ENCODE data around the gene BRD9. TPM values are rescaled to one million over a fixed set of nuclear protein-coding genes. Genes with fewer than 3 reads are reported as not detected.
"Not testable (repeated sequence)": the region's sequence is repeated elsewhere in the genome, so short reads cannot be mapped to it uniquely, and the experiment has no call there.

BRD9 gene
- total RNA-seq, 2 donors from 2014 or later: 17.9 to 46.2 TPM

DNA sequence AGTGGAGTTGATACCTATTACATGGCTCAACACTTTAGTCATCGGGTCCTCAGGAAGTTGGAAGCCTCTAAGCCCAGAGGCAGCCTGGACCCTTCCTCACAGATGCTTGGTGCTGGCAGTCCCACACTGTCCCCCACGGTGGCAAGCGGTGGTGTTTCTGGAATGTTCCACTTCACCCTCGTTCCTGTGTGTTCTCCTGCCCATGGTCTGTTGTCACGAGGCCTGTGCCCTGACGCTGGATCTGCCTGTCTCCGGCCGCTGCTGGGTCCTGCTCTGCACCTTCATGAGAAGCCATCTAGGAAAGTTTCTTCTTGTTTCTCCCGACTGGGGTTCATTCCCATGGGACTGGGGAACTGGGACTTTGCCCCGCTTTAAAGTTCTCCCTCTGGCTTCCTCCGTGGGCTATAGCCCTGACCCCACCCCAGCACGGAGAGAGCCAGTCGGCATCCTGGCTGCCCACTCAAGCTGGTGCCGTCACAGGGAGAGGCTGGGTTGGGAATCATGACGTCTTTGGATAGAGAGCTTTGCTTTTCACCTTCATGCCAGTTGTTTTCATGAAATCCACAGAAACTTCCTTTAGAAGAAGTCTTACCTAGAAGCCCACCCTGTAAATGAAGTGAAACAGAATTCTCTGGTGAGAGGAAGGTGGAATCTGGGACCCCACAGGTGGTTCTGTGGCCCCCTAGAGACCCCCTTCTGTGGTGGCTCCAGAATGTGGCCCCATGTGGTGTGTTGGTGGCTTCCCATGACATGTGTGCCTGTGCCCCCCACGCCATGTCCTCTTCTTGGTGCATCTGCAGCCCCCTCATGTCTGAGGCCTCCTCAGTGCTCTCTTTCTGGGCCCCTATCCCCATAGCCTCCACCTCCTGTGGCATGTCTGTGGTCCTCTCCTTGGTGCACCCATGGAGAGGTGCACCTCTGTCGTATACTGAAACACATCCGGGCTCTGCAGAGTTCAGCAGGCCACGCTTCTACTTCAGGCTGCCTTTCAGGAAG is 43.8 kb upstream of the BRD9 start:
- H3K36me3 ChIP-seq: no peaks in the 10 kb centered on the region
- H3K27me3 ChIP-seq (replicated peaks; ENCODE audit: insufficient read depth): no peaks in the 10 kb centered on the region
- no peaks in the 10 kb centered on the region for H3K4me1 ChIP-seq (replicated peaks)
- no peaks in the 10 kb centered on the region for H3K9me3 ChIP-seq
- TF ChIP-seq, protein P1, sequence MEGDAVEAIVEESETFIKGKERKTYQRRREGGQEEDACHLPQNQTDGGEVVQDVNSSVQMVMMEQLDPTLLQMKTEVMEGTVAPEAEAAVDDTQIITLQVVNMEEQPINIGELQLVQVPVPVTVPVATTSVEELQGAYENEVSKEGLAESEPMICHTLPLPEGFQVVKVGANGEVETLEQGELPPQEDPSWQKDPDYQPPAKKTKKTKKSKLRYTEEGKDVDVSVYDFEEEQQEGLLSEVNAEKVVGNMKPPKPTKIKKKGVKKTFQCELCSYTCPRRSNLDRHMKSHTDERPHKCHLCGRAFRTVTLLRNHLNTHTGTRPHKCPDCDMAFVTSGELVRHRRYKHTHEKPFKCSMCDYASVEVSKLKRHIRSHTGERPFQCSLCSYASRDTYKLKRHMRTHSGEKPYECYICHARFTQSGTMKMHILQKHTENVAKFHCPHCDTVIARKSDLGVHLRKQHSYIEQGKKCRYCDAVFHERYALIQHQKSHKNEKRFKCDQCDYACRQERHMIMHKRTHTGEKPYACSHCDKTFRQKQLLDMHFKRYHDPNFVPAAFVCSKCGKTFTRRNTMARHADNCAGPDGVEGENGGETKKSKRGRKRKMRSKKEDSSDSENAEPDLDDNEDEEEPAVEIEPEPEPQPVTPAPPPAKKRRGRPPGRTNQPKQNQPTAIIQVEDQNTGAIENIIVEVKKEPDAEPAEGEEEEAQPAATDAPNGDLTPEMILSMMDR (IDR thresholded peaks at IDR 0.05): no peak
- TF ChIP-seq POLR2A (IDR thresholded peaks at IDR 0.05): no peak
- no peak for TF ChIP-seq POLR2AphosphoS5 (IDR thresholded peaks at IDR 0.05)
- no peak overlapping the region for H3K27ac ChIP-seq
- H3K4me3 ChIP-seq: no peak overlapping the region
- DNase-seq (ENCODE audit: low spot score): no peak
- intact Hi-C loops (cut with DNase I): no loop called here
- WGBS: 94% methylated on average over 19 of the region's 19 CpGs

GRCh38 chr5:935510-936084 is 43.0 kb upstream of the BRD9 start:
- Histone ChIP-seq H3K4me1 (replicated peaks) (no peaks in the 10 kb centered on the region), H3K27me3 (replicated peaks; ENCODE audit: insufficient read depth) (no peaks in the 10 kb centered on the region), H3K27ac (no peak overlapping the region), H3K9me3 (no peaks in the 10 kb centered on the region), H3K36me3 (no peaks in the 10 kb centered on the region), H3K4me3 (no peak overlapping the region)
- TF ChIP-seq POLR2AphosphoS5 (IDR thresholded peaks at IDR 0.05) (no peak), POLR2A (IDR thresholded peaks at IDR 0.05) (no peak)
- TF ChIP-seq, protein P1 (IDR thresholded peaks at IDR 0.05): no peak
- intact Hi-C loops (cut with DNase I): no loop called here
- no peak for DNase-seq (ENCODE audit: low spot score)
- WGBS: 90% methylated on average over 5 of the region's 5 CpGs

- H3K27ac ChIP-seq; H3K36me3 ChIP-seq; H3K9me3 ChIP-seq; H3K27me3 ChIP-seq (replicated peaks; ENCODE audit: insufficient read depth); H3K4me3 ChIP-seq; H3K4me1 ChIP-seq (replicated peaks); DNase-seq (ENCODE audit: low spot score): not testable (repeated sequence)
- intact Hi-C loops (cut with DNase I): loop anchor here (5.0 kb wide), 1 partner anchor 188 kb away; no protein-coding TSS in a partner anchor
- WGBS: 90% methylated on average over 3 of the region's 3 CpGs
Measured at GRCh38 chr5:934381-934967, 41.9 kb upstream of the BRD9 start.

- H3K27me3 ChIP-seq (replicated peaks; ENCODE audit: insufficient read depth); H3K4me1 ChIP-seq (replicated peaks); H3K27ac ChIP-seq; H3K9me3 ChIP-seq; DNase-seq (ENCODE audit: low spot score); H3K4me3 ChIP-seq; H3K36me3 ChIP-seq: not testable (repeated sequence)
- intact Hi-C loops (cut with DNase I): loop anchor here (5.0 kb wide), 1 partner anchor 188 kb away; no protein-coding TSS in a partner anchor
Measured at GRCh38 chr5:933951-934350, 41.4 kb upstream of the BRD9 start.

DNA sequence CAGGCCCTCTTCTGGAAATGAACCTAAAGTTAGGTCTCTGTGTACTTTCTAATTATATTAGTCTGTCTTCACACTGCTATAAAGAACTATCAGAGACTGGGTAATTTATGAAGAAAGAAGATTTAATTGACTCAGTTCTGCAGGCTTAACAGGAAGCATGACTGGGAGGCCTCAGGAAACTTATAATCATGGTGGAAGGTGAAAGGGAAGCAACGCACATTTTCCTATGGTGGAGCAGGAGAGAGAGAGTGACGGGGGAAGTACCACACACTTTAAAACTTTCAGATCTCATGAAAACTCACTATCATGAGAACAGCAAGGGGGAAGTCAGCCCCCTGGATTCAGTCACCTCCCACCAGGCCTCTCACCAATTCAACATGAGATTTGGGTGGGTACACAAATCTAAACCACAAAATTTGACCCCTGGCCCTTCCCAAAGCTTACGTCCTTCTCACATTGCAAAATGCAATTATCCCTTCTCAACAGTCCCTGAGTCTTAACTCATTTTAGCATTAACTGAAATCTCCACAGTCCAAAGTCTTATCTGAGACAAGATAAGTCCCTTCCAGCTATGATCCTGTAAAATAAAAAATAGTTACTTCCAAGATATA is 40.8 kb upstream of the BRD9 start:
- no peaks in the 10 kb centered on the region for H3K9me3 ChIP-seq
- no peak overlapping the region for H3K27ac ChIP-seq
- H3K27me3 ChIP-seq (replicated peaks; ENCODE audit: insufficient read depth): no peaks in the 10 kb centered on the region
- TF ChIP-seq POLR2A (IDR thresholded peaks at IDR 0.05) (no peak), POLR2AphosphoS5 (IDR thresholded peaks at IDR 0.05) (no peak)
- TF ChIP-seq, protein P1 (IDR thresholded peaks at IDR 0.05): no peak
- intact Hi-C loops (cut with DNase I): loop anchor here (5.0 kb wide), 1 partner anchor 189 kb away; no protein-coding TSS in a partner anchor
- no peaks in the 10 kb centered on the region for H3K4me1 ChIP-seq (replicated peaks)
- no peaks in the 10 kb centered on the region for H3K36me3 ChIP-seq
- 84% methylated on average over 3 of the region's 3 CpGs for WGBS
- no peak overlapping the region for H3K4me3 ChIP-seq
- no peak for DNase-seq (ENCODE audit: low spot score)

Measured in prostate gland (tissue), 2 donors.